ENCODE measurements around the gene LRRK1.

The LRRK1 gene

GRCh38 chr15:100975043-100975442 lies 55.9 kb downstream of the LRRK1 start:
- DNase-seq (ENCODE audit: low read depth, low spot score): no peak
- POLR2A ChIA-PET: no interaction called here
- H3K4me3 ChIP-seq (ENCODE audit: low read depth, low read length): no peak overlapping the region
- CTCF ChIA-PET: interaction anchor here (1.0 to 2.0 kb wide), 3 partner anchors 32 to 57 kb away, joined by 3 to 8 read pairs (median 8); no protein-coding TSS in a partner anchor
- TF ChIP-seq CTCF (IDR thresholded peaks at IDR 0.05; ENCODE audit: insufficient read depth, low read length, missing control alignments): no peak

GRCh38 chr15:100980410-100981046 lies 61.4 kb downstream of the LRRK1 start:
- ChIA-PET CTCF (interaction anchor here (6.3 to 9.2 kb wide), 2 partner anchors 27 to 63 kb away, joined by 31 to 53 read pairs; partner anchors contain the start of gene LRRK1), POLR2A (no interaction called here)
- TF ChIP-seq CTCF (IDR thresholded peaks at IDR 0.05; ENCODE audit: insufficient read depth, low read length, missing control alignments): no peak
- no peak for DNase-seq (ENCODE audit: low read depth, low spot score)
- no peak overlapping the region for H3K4me3 ChIP-seq (ENCODE audit: low read depth, low read length)

GRCh38 chr15:100981086-100981485 lies 61.9 kb downstream of the LRRK1 start:
- ChIA-PET CTCF (interaction anchor here (0.7 to 9.2 kb wide), 3 partner anchors 27 to 63 kb away, joined by 3 to 53 read pairs (median 31); partner anchors contain the start of gene LRRK1), POLR2A (no interaction called here)
- no peak for DNase-seq (ENCODE audit: low read depth, low spot score)
- no peak for TF ChIP-seq CTCF (IDR thresholded peaks at IDR 0.05; ENCODE audit: insufficient read depth, low read length, missing control alignments)
- H3K4me3 ChIP-seq (ENCODE audit: low read depth, low read length): no peak overlapping the region

GRCh38 chr15:100983221-100983620 lies 64.1 kb downstream of the LRRK1 start:
- TF ChIP-seq CTCF (IDR thresholded peaks at IDR 0.05; ENCODE audit: insufficient read depth, low read length, missing control alignments): no peak
- ChIA-PET CTCF (interaction anchor here (1.3 to 9.2 kb wide), 3 partner anchors 25 to 110 kb away, joined by 3 to 53 read pairs (median 31); partner anchors contain the start of gene LRRK1), POLR2A (no interaction called here)
- H3K4me3 ChIP-seq (ENCODE audit: low read depth, low read length): no peak overlapping the region
- no peak for DNase-seq (ENCODE audit: low read depth, low spot score)

GRCh38 chr15:100985401-100985800 lies 66.2 kb downstream of the LRRK1 start:
- no peak for DNase-seq (ENCODE audit: low read depth, low spot score)
- H3K4me3 ChIP-seq (ENCODE audit: low read depth, low read length): no peak overlapping the region
- ChIA-PET CTCF (interaction anchor here (0.6 to 9.2 kb wide), 6 partner anchors 13 to 313 kb away, joined by 3 to 53 read pairs (median 3); partner anchors contain the start of gene LRRK1), POLR2A (no interaction called here)
- no peak for TF ChIP-seq CTCF (IDR thresholded peaks at IDR 0.05; ENCODE audit: insufficient read depth, low read length, missing control alignments)

GRCh38 chr15:100986158-100986896 lies 67.2 kb downstream of the LRRK1 start:
- TF ChIP-seq CTCF (IDR thresholded peaks at IDR 0.05; ENCODE audit: insufficient read depth, low read length, missing control alignments): no peak
- H3K4me3 ChIP-seq (ENCODE audit: low read depth, low read length): no peak overlapping the region
- ChIA-PET CTCF (interaction anchor here (0.6 to 9.2 kb wide), 7 partner anchors 13 to 154 kb away, joined by 3 to 53 read pairs (median 3); partner anchors contain the start of gene LRRK1), POLR2A (no interaction called here)
- no peak for DNase-seq (ENCODE audit: low read depth, low spot score)

Data from AG04449 (cell line).